NCI-H2029 treated with DMSO at 0.1 percent for 48 hours (cell line): ENCODE data around the gene RAMACL.
"Not testable (repeated sequence)": the region's sequence is repeated elsewhere in the genome, so short reads cannot be mapped to it uniquely, and the experiment has no call there.

Experiments used
- DNase-seq: peaks from one replicate; lab custom pipeline; 2025; lab: John Stamatoyannopoulos, UW

The RAMACL gene

GRCh38 chr6:166554316-166554715 lies 32.2 kb downstream of the RAMACL start:
- no peak for DNase-seq

- no peak for DNase-seq
Observed at GRCh38 chr6:166553563-166554271, 32.8 kb downstream of the RAMACL start.

GRCh38 chr6:166552600-166552999 lies 33.9 kb downstream of the RAMACL start:
- DNase-seq = no peak

- DNase-seq = no peak
Observed at GRCh38 chr6:166551754-166552495, 34.6 kb downstream of the RAMACL start.

- DNase-seq = no peak
Observed at GRCh38 chr6:166546653-166547052, 39.8 kb downstream of the RAMACL start.

GRCh38 chr6:166545156-166546034 lies 41.1 kb downstream of the RAMACL start:
- DNase-seq = no peak

- no peak for DNase-seq
Observed at GRCh38 chr6:166544296-166544605, 42.2 kb downstream of the RAMACL start.

GRCh38 chr6:166543603-166544295 lies 42.7 kb downstream of the RAMACL start:
- no peak for DNase-seq

- DNase-seq = no peak
Observed at GRCh38 chr6:166542580-166542912, 43.9 kb downstream of the RAMACL start.

- no peak for DNase-seq
Observed at GRCh38 chr6:166541876-166542579, 44.5 kb downstream of the RAMACL start.

- no peak for DNase-seq
Observed at GRCh38 chr6:166541366-166541765, 45.1 kb downstream of the RAMACL start.

- no peak for DNase-seq
Observed at GRCh38 chr6:166540631-166541331, 45.7 kb downstream of the RAMACL start.

GRCh38 chr6:166539543-166539942 lies 46.9 kb downstream of the RAMACL start:
- no peak for DNase-seq

- not testable (repeated sequence) for DNase-seq
Observed at GRCh38 chr6:166539011-166539385, 47.5 kb downstream of the RAMACL start.

- no peak for DNase-seq
Observed at GRCh38 chr6:166538297-166539010, 48.0 kb downstream of the RAMACL start.

GRCh38 chr6:166534658-166535406 lies 51.6 kb downstream of the RAMACL start:
- DNase-seq = no peak

- DNase-seq = no peak
Observed at GRCh38 chr6:166533205-166533824, 53.2 kb downstream of the RAMACL start.
